HG02571 (cell line): ENCODE results near the gene FAF1.

Experiments
- ATAC-seq: cut with Tn5 transposase; IDR thresholded peaks from one replicate; pipeline ENCODE4 v1.9.1; 2021; ENCODE audit warnings: mild to moderate bottlenecking, moderate library complexity; ENCODE audit not compliant: unreplicated experiment

FAF1 gene

DNA sequence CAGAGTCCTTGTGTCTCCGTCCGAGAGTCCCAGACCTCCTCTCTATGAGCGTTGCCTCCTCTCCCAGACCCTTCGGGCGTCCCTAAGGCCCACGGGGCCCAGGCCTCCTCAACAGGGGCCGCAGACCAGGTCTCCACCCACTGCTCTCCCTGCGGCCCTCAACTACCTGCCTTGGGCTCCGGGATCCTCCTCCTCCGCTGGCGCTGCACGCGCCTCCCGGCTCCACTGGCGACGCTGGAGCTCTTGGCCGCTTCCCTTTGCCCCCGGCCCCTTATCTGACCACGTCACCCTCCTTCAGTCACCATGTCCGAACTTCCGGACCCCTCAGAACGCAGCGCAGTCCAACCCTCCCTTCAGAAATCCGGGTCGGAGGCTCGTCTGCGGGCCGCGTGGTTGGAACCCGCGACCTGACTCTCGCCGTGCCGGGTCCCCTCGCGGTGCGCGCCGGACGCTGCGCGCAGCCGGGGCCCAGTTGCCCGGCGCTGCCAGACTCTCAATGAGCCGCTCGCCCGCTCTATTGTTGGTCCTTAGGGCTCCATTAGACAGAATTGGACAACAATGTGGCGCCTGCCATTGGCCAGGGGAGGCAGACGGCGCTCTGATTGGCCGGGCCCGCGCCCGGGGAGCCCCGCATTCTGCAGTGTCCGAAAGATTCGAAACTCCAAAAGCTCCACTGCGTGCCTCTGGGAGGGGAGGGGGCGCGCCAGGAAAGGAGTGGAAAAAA, 537.0 kb downstream of the FAF1 start, which contains the start of gene DMRTA2:
Gene DMRTA2, minus strand, starts transcription at position 498 of the 724 bp plus-strand sequence. CDS start 1,907 bp downstream, outside the sequence.
- ATAC-seq, result no peak

DNA sequence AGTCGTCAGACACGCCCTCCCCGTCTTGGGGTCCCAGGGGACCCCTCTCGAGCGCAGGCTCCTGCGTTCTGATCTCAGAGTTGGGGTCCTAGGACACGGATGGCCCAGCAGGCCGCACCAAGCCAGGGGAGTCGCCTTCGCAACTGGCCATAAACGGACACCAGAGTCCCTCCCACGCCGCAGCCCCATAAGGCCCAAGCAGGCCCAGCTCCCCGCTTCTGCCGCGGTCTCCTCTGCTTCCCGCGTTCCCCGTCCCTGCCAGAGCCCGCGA, 537.5 kb downstream of the FAF1 start:
- ATAC-seq, result no peak

DNA sequence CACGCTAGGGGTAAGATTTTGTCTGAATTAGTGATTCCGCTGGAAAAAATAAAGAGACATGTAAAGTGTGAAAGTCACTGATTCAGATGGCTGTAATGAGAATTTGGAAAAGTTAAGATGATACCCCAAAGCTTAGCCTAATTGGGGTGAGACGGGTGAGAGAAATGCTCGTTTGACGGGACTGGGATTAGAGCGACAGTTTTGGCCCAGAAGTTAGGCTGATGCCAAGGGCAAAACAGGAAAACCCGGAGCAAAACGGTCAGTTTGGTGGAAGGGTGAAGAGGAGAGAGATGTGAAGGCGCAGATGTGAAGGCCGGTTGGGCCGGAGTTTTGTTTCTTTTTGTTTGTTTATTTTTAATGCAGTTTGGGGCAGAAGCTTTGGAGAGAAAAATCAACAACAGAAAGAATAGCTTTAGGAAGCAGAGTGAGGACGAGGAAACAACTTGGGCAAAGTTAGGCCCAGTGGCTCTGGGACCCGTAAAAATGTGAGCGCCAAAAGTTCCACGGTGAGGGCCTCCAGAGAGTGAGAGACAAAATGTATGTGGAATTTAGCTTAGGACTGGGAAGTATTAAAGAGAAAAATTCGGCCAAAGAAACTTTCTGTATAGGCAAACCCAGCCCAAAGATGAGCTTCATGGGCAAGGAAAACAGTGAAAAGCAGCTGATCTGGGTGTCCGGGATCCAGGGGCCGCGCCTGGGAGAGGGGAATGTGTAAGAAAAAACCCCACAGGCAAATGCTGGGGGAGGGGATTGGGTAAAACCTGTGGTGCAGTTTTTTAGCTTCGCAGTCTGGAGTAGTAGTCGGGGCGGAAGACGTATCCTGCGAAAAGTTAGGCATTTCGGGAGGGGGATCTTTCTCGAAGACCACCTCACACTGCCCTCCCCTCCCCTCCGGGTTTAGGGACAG, 538.0 kb downstream of the FAF1 start:
- ATAC-seq, result no peak

DNA sequence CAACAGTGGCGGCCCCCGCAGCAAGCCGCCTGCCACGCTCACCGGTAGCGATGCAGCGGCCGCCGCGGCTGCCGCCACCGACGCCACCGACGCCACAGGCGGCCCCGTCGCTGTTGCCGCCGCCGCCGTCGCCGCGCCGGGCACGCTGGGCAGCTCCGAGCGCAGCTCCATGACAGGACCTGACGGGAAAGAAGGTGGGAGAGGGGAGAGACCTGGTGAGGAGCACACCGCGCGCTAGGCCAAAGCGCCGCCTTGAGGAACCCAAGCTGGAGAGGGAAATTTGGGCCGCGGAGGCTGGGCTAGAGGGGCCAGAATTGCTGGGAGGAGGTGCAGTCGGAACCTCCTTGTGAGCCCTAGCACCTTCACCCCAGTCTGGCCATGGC, 538.7 kb downstream of the FAF1 start:
- ATAC-seq, result no peak

DNA sequence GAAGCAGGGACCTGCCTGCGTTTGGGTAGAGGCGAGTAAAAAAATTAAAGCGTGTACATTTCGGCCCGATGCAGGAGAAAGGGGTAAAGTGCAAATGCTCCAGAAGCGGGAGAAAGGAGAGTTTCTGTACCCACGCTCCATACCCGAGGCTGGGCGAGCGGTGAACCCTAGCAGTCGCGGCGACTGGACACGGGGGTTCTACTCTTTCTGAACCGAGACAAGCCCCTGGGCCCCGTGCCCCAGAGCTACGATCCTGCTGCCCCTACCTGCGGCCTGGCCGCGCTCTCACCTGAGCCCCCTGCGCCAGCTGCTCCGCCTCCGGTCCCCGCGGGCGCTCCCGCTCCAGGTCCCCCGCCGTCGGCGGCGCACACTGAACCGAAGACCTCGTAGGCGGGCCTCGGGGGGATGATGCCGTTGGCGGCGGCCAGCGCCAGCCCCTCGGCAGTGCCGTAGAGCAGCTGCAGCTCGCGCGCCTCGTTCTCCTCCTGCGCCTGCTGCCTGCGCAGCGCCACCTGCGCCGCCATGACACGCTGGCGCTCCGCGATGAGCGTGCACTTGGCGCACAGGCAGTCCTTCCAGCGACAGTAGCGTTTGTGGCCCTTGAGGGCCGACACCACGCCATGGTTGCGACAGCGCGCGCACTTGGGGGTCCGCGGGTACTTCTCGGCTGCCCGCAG, 539.2 kb downstream of the FAF1 start:
- ATAC-seq, result no peak

DNA sequence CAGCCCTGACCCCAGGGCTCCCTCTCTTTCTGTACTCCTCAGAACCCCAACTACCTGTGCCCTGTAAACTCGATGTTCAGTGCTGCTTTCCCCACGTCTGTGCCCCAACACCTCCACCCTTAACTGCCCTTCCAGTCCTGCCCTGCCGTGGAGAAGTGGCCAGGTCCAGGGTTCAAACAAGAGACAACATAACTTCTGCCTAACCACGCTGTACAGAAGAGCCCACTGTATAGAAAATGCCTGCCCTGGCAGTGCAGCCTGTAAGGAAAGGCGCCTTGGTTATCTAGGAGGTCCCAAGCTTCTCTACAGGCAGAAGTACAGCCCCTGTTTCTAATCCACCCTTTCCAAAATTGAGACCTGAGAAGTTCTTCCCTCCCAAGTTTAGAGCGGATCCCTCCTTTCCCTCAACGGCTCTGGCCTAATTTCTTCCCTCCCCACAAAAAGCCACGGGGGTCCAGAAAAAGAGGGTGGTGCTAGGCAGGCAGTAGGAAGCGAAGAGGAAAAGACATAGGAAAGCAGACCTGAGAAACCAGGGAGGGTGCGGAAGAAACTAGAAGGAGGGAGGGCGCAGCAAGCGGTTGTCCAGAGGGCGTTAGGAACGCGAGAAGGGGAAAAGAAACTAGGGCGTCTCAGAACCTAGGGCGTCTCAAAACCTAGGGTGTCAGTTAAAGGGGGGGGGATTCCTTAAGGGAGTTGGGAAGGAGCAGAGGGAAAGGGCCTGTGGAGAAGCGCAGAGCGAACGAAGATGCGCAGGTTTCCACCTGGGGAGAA, 540.0 kb downstream of the FAF1 start:
- no peak for ATAC-seq

DNA sequence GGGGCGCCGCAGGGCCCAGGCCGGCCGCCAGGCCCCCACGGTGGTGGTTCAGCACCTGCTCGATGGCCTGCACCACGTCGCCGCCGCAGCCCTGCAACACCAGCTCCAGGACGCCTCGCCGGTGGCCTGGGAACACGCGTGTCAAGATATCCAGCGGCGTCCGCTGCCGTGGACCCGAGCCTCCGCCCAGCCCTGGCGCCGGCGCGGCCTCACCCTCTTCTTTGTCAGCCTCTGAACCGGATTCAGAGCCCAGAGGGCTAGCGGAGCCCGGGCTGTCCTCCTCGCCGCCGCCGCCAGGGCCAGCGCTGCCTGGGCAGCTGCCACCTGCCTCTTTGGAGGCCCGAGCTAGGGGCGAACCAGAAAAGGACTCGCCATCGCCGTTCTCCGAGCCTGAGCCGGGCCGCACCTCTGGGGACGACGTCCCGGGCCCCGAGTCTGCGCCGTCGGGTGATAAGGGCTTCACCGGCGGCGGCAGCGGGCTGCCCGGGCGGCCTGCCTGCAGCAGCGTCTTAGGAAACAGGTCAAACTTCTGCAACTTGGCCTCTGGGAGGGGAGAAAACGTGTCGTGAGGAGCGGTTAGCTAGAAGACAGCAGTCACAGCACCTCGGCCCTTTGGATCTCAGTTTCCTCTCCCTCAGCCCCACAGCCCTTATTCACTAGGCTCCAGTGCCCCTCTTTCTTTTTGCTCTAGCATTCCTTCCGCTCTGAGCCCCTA, 540.7 kb downstream of the FAF1 start:
- ATAC-seq, result no peak

DNA sequence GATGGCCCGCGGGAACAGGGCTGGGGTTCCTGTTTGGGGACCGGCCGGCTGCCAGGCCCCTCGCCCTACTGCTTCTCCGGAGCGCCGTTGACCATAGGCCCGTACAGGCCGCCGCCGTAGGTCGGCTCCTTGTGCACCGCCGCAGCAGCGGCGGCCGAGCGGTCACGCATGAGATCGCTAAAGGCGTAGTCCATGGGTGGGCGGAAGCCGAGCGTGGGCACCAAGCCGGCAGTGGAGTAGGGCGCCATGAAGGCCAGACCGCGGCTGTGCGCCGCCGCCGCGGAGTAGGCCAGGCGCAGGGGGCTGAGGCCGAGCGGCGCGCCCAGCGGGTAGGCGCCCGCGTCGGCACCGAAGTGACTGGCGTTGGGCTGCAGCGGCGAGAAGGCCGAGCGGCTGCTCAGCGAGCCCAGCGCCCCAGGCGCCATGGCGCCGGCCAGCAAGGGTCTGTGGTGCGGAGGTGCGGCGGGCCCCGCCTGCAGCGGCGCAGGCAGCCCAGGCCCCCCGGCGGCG, 541.4 kb downstream of the FAF1 start:
- no peak for ATAC-seq

DNA sequence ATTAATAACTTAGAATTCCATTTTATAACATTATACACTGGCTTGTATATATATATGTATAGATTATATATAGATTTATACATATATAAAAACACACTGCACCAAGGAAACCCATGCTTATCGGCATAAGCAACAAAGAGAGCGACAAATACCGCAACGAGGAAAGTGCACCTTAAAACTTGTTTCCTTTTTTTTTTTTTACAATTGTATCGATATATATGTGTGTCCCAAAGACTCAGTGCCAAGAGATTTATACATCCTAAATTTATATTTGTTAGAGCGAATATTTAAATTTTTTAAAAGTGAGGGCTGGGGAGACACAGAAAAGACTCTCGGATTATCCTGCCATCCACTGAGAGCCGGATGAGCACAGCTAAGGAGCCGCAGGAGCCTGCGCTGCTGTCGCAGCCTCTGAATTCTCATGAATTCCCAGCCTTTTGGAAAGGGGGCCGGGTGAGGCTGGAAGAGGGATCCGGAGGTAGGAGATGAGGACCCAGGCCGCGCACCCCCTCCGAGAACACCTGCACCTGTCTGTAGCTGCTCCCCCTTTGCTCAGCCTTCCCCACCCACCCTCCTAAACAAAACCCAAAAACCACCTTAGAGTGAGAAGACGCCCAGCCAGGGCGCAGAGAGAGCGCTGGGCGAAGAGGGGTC, 542.0 kb downstream of the FAF1 start:
- no peak for ATAC-seq

DNA sequence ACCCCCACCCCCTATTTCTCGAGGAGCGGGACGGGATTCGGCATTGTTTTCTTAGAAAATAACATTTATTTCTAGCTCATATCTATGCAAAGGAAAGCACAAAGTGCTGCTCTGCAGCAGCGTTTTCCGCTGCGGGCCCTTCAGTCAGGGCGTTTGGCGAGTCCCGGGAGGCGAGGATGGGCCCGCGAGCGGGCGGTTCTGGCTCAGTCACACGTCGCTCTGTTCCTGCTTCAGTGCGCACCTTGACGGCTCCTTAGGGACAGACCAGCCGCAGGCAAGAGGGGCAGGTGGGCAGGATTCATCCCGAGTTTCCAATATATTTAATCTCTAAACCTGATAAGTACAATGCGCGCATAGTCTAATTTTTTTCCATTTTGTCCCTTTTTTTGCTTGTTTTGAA, 542.6 kb downstream of the FAF1 start:
- no peak for ATAC-seq

DNA sequence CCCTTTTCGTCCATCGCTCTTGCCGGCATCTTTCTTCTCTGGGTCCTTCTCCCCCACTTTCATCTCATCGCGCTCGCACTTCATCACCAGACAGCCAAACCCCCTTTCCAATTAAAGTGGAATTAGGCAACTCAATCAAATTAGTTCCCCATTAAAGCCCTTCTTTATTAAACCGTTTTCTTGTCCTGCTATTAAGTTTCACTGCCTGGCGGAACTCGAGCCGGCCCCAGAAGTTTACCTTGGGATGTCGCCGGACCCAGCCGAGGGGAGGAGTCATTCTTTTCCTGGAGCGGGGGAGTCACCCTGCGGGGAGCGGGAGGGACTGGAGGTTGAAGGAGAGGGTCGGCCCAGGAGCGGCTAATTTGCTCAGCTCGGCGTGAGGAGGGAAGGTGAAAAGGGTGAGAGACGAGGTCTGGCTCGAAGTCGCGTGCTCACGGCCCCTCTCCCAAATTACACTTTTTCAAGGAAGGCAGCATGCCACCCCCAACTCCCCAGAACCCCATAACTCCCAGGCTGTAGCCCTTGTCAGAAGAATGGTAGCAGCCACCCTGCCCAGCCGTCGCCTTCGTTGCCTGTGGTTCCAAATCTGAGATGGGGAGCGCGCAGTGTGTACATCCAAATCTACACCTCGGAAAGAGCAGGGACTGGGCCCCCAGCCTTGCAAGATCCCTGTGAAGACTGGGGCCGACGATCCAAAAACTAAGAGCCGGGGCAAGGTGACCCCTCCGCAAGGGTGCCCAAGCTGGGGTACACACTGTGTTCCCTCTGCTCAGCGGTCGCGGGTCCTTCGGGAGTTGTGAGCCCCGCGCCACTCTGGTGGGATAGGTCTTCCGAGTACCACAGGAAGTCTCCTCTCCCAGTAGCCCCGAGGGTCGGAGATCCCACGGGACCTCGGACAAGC, 543.3 kb downstream of the FAF1 start:
- ATAC-seq, result no peak

DNA sequence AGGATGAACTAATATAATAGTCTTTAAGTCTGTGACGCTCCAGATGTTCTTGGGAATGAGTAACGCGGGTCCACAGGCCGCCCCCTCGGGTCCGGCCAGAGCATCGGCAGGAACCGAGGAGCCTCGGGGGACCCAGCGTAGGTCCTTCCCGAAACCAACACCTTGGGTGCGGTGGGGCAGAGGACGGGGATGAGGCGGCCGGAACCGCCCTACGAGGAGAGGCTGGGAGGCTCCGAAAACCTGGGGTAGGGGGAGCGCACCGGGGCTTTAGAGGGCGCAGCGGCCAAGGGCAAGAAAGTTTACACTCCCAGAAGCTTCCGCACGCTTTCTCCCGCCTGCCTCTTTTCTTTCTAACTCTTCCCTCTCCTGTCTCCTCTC, 543.9 kb downstream of the FAF1 start:
- no peak for ATAC-seq

DNA sequence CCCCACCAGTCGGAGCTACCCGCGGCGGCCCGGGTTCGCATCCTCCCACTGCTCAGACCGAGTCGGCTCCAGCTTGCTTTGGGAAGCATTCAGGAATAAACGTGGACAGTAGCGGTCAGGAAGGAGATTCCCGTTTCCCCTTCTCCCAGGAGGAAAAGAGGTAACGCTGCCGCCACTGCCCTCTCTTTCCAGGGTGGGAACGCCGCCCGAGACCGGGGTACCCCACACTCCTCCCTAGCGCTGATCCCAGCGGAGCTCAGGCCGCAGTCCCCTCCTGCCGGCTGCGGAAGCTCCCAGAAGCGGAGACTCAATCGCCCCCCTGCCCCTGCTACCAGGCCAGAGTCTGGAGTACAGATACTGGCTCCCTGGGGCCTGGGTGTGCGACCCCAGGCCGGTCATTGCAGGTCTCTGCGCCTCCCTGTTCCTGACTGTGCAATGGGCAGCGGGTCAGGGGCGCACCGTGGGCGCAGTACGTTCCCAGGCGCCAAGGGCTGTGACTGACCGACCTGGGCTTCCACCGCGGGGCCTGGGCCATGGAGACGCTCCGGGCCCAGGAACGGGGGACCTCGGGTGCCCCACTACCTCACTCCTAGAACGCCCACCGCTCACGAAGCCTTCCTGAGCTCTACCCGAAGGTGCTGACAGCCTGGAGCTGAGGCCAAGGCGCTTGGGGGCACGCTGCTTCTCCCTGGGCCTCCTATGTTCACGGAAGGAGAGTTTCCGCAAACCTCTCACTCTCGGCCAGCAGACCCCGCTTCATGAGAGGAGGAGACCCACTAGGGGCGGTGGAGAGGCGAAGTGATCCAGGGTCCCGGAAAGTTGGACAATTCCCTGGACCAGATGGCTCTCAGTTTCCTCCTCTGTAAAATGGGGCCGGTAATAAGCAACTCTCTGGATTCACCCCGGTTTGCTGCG, 544.6 kb downstream of the FAF1 start:
- no peak for ATAC-seq

DNA sequence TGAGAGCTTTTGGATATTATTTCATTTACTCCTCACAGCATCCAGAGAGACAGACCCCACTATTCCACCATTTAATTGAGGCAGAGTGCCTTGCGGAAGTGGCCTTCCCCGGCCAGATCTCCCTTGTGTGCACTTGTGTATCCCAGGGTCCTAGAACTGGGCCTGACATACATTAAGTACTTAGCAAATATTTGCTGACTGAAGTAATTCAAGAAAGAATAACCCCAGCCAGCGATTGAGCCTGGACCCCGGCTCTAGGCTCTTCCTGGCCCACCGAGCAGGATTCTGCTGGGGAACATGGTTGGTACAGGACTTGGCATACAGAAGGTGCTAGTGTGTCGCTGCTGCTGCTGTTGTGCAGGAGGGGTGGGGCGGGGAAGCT, 545.2 kb downstream of the FAF1 start:
- no peak for ATAC-seq

DNA sequence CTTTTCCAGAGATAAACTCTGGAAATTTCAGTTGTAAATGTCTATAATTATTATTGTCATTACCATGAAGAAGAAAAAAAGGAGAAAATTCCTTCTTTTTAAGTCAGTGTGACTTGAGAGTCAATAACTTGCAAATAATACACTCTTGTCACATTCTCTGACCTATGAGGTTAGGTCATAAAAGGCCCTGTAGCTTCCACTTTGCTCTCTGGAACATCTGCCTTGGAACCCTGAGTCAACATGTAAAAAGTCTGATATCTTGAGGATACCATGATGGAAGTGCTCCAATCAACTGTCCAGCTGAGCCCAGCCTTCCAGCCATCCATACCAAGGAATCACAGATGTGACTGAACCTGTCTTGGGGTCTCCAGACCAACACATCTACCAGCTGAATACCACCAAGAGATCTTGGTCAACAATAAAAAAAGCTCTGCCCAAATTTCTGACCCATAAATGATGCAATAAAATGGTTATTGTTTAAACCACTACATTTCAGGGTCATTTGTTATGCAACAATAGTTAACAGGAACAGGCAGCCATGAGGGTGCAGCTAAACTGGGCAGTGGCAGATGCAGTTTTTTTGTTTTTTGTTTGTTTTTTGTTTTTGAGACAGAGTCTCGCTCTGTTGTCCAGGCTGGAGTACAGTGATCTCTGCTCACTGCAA, 547.1 kb downstream of the FAF1 start:
- ATAC-seq, result no peak

DNA sequence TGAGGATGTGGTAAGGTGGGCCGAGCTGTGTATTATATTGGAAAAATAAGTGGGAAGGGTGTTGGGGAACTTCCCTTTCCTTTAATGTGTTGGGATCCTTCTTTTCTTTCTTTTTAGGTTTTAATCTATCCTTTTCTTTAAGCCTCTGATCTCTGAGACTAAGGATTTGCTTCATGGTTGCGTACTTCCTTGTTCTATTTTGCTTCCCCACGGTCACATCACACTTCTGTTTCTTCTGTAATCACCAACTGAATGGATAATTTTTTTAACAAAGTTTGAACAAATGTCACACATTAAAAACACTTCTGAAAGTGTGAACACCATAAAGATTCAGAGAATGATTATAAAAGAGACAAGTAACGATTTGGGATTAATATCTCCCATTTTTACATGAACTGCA, 554.3 kb downstream of the FAF1 start:
- no peak for ATAC-seq

DNA sequence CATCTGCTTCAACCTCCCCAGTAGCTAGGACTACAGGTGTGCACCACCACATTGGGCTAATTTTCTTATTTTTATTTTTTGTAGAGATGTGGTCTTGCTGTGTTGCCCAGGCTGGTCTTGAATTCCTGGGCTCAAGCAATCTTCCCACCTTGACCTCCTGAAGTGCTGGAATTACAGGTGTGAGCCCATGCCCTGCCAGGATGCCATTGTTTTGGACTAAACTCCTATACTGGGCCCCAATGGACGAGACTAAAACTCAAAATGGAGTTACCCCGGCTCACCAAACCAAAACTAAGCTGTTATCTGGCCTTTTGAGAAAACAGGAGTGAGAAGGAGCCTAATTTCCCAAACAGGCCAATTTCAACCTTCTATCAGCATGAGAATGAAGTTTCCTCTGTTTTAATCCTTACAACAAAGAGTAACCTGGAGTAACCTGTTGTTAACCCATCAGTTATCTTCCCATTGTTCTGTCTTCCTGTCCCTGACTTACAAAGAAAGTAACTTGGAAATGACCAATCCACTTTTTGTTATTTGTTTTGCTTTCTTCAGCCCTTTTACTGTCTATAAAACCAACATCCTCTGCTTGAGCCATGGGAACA, 566.4 kb downstream of the FAF1 start:
- no peak for ATAC-seq
